WTC11 (cell line): Measurements from ENCODE around the gene ZNF787. TPM values are rescaled to one million over a fixed set of nuclear protein-coding genes. Genes with fewer than 3 reads are reported as not detected.

Experiments
- ATAC-seq: fragments of 200-7000 bp; cut with Tn5 transposase; 2 replicates; pipeline ENCODE4 v1.10.0; 2021; ENCODE audit warnings: mild to moderate bottlenecking, moderate library complexity
- CTCF ChIA-PET: fragments of 300-600 bp; sonication (Branson Sonifier 250); formaldehyde crosslinking; loops from one replicate; lab custom pipeline; 2021; ENCODE audit warnings: antibody characterized with exemption; lab: Charles Lee
- POLR2A ChIA-PET: fragments of 350-600 bp; sonication (Branson Sonifier 250); formaldehyde crosslinking; loops from one replicate; lab custom pipeline; 2021; ENCODE audit warnings: antibody characterized with exemption; lab: Charles Lee
- DNase-seq: peaks from one replicate; pipeline ENCODE4 v3.0.0; 2021; ENCODE audit warnings: low spot score
- H3K27ac Mint-ChIP-seq: 2 replicates; pipeline ENCODE4 v1.8.0; 2021; ENCODE audit warnings: mixed read lengths
- H3K27me3 Mint-ChIP-seq: 2 replicates; pipeline ENCODE4 v1.8.0; 2021; ENCODE audit warnings: low read depth, mild to moderate bottlenecking, moderate library complexity, mixed read lengths
- H3K36me3 Mint-ChIP-seq: 2 replicates; pipeline ENCODE4 v1.8.0; 2021; ENCODE audit warnings: mixed read lengths
- H3K4me1 Mint-ChIP-seq: 2 replicates; pipeline ENCODE4 v1.8.0; 2022; ENCODE audit warnings: mixed read lengths
- H3K4me3 Mint-ChIP-seq: 2 replicates; pipeline ENCODE4 v1.8.0; 2021; ENCODE audit warnings: mild to moderate bottlenecking, moderate library complexity, mixed read lengths
- H3K9me3 Mint-ChIP-seq: 2 replicates; pipeline ENCODE4 v1.8.0; 2021; ENCODE audit warnings: mixed read lengths
- ARID4B ChIP-seq: sonication (generic); formaldehyde crosslinking; IDR thresholded peaks from 2 replicates; pipeline ENCODE4 v1.8.0; 2023; ENCODE audit warnings: missing genetic modification reagents, mild to moderate bottlenecking, borderline replicate concordance
- ATF6 ChIP-seq: sonication (generic); formaldehyde crosslinking; IDR thresholded peaks from 2 replicates; pipeline ENCODE4 v1.8.1; 2023; ENCODE audit warnings: mild to moderate bottlenecking, missing genetic modification reagents
- CBFB ChIP-seq: sonication (generic); formaldehyde crosslinking; IDR thresholded peaks from 2 replicates; pipeline ENCODE4 v1.8.1; 2022; ENCODE audit warnings: mild to moderate bottlenecking, low read depth, missing genetic modification reagents
- CTCF ChIP-seq: fragments of 200-600 bp; IDR thresholded peaks from 2 replicates; pipeline ENCODE4 v1.8.0; 2022; ENCODE audit warnings: antibody characterized with exemption
- ERG ChIP-seq: fragments of 250-450 bp; sonication (Bioruptor Pico); IDR thresholded peaks from 2 replicates; pipeline ENCODE4 v1.8.0; 2021; ENCODE audit warnings: mild to moderate bottlenecking
- IRF2 ChIP-seq: sonication (generic); formaldehyde crosslinking; IDR thresholded peaks from 2 replicates; pipeline ENCODE4 v1.8.0; 2022; ENCODE audit warnings: low read depth, missing genetic modification reagents, borderline replicate concordance
- NFATC4 ChIP-seq: fragments of 250-450 bp; sonication (Bioruptor Pico); IDR thresholded peaks from 2 replicates; pipeline ENCODE4 v1.9.0; 2021; ENCODE audit warnings: mild to moderate bottlenecking
- SMAD4 ChIP-seq: sonication (generic); formaldehyde crosslinking; IDR thresholded peaks from 2 replicates; pipeline ENCODE4 v1.8.0; 2022; ENCODE audit warnings: mild to moderate bottlenecking, missing genetic modification reagents
- USF1 ChIP-seq: sonication (generic); formaldehyde crosslinking; IDR thresholded peaks from 2 replicates; pipeline ENCODE4 v1.8.0; 2022; ENCODE audit warnings: mild to moderate bottlenecking, missing genetic modification reagents
- USF2 ChIP-seq: sonication (generic); formaldehyde crosslinking; IDR thresholded peaks from 2 replicates; pipeline ENCODE4 v1.8.1; 2023; ENCODE audit warnings: mild to moderate bottlenecking, missing genetic modification reagents, moderate library complexity
- ZNF219 ChIP-seq: sonication (generic); formaldehyde crosslinking; IDR thresholded peaks from 2 replicates; pipeline ENCODE4 v1.8.0; 2023; ENCODE audit warnings: missing genetic modification reagents, mild to moderate bottlenecking, borderline replicate concordance
- ZNF232 ChIP-seq: sonication (generic); formaldehyde crosslinking; IDR thresholded peaks from 2 replicates; pipeline ENCODE4 v1.8.0; 2022; ENCODE audit warnings: mild to moderate bottlenecking, missing genetic modification reagents
- ZNF263 ChIP-seq: sonication (generic); formaldehyde crosslinking; IDR thresholded peaks from 2 replicates; pipeline ENCODE4 v1.8.1; 2022; ENCODE audit warnings: low read depth, mild to moderate bottlenecking, moderate library complexity, missing genetic modification reagents
- ZSCAN18 ChIP-seq: fragments of 250-450 bp; sonication (Bioruptor Pico); IDR thresholded peaks from 2 replicates; pipeline ENCODE4 v2.1.2; 2022; ENCODE audit warnings: mild to moderate bottlenecking, moderate library complexity
- total RNA-seq: library from RNA; stranded (reverse); gene quantifications from 3 replicates; pipeline ENCODE4 v1.2.3, GENCODE V29; 2021

Gene ZNF787
- total RNA-seq, 1 experiment from 2014 or later: 62.9 TPM

- CTCF ChIA-PET: interaction anchor here (0.9 to 1.5 kb wide), 3 partner anchors 15 to 29 kb away, joined by 3 to 5 read pairs (median 4); partner anchors contain the start of gene ZNF444
- DNase-seq: no peak
- Mint-ChIP-seq H3K9me3 (no peaks in the 10 kb centered on the region), H3K27ac (no peak overlapping the region), H3K4me3 (no peak overlapping the region), H3K4me1 (peaks cover 6% of the 10 kb centered on the region), H3K27me3 (no peaks in the 10 kb centered on the region), H3K36me3 (no peaks in the 10 kb centered on the region)
- POLR2A ChIA-PET: no interaction called here
- ATAC-seq: no peak
- TF ChIP-seq USF1 (CRISPR knock-in tag): no peak
- TF ChIP-seq IRF2 (CRISPR knock-in tag): no peak
- no peak for TF ChIP-seq ARID4B
- no peak for TF ChIP-seq SMAD4 (CRISPR knock-in tag)
- TF ChIP-seq ZNF219 (CRISPR knock-in tag): no peak
- TF ChIP-seq ZNF232: no peak
- TF ChIP-seq USF2: no peak
- no peak for TF ChIP-seq CTCF
- TF ChIP-seq ZNF263 (CRISPR knock-in tag): no peak
- no peak for TF ChIP-seq ZSCAN18 (CRISPR knock-in tag)
- no peak for TF ChIP-seq CBFB
- TF ChIP-seq NFATC4: no peak
- TF ChIP-seq ATF6 (CRISPR knock-in tag): no peak
- TF ChIP-seq ERG: no peak
Observed at GRCh38 chr19:56125806-56126590, 4.9 kb upstream of the ZNF787 start.
